AG08396 (cell line): Measurements from ENCODE around the gene RABEP1.

Source experiments
- DNase-seq: peaks from one replicate; pipeline ENCODE4 v3.0.0; 2012; ENCODE audit warnings: low spot score, mixed read lengths

The RABEP1 gene

GRCh38 chr17:5362162-5362811, 80.2 kb downstream of the RABEP1 start:
- DNase-seq = no peak

DNA sequence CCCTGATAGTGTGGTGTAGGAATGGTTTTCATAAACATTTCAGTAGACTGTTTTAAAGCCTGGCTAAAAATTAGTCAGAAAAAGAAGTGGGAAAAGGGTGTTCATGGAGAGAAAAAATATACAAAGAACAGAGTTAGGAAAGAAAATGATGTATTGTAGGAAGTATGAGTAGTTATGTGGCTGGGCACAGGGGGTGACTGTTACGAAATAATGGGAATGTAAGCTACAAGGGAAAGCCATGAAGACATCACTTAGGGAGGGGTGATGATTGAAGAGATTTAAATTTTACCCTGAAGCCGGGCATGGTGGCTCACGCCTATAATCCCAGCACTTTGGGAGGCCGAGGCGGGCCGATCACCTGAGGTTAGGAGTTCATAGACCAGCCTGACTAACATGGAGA, 82.1 kb downstream of the RABEP1 start:
- DNase-seq = peak; percentile 43

GRCh38 chr17:5364696-5365095, 82.6 kb downstream of the RABEP1 start:
- DNase-seq = no peak

- no peak for DNase-seq
Observed at GRCh38 chr17:5365831-5366230, 83.7 kb downstream of the RABEP1 start.

DNA sequence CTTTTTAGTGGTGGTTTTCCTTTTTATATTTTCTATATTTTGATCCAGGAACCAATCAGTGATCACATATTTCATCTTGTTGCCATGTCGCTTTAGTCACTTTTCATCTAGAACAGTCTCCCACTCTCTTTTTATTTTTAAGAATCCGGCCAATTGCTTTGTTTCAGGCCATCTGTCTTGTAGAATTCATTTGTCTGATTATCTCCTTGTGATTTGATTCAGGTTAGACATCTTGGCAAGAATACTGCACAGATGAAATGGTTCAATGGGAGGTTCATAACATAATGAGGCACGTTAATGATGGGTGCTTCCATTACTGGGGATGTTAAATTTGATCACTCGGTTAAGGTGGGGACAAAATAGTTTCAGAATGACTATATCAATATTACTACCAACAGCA, 88.3 kb downstream of the RABEP1 start:
- DNase-seq = no peak

DNA sequence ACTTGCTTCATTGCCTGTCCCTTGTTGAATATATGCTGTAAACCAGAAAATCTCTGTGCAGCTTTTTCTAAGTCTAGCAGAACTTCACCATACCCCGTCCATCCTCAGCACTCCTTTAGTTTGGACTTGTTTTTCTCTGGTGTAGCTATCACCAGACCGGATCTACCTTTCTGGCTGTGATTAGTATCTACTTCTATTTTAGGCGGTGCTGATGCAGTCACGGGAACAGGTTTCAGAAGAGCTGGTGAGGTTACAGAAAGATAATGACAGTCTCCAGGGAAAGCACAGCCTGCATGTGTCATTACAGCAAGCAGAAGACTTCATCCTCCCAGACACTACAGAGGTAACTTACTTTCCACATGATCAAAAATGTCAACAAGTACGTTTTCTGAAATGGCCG, 91.0 kb downstream of the RABEP1 start:
- DNase-seq = no peak

GRCh38 chr17:5378566-5379207, 96.6 kb downstream of the RABEP1 start:
- no peak for DNase-seq

DNA sequence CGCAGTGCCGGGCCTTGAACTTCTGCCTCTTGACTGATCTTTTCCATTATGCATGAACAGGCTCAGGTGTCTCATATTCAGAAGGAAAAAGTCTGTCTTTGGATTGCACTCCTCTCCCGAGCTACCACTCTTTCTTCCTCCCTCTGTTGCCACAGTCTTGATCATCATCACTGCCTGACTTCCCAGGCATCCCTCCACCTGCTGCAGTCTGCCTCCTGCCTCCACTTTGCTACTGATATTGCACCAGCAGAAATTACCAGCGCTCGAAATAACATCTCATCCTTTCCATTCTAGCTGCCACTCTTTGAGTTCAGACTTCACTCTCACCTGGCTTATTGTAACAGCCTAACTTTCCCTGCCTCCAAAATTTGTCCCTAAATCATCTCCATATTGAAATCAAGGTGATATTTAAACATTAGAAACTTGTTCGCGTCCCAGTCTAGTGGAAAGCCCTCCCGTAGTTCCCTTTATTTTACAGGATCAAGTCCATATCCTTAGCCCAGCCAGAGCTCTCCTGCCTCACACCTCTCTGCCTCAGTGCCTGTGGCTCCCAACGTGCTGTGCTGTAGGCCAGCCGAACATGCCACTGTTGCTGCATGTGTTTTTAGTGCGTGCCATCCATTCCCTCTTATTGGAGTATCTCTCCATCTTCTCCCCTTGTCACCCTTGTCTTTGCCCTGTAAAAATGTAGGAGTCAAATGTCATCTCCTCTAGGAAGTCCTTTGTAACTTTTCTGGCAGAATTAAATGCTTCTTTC, 97.4 kb downstream of the RABEP1 start:
- no peak for DNase-seq

DNA sequence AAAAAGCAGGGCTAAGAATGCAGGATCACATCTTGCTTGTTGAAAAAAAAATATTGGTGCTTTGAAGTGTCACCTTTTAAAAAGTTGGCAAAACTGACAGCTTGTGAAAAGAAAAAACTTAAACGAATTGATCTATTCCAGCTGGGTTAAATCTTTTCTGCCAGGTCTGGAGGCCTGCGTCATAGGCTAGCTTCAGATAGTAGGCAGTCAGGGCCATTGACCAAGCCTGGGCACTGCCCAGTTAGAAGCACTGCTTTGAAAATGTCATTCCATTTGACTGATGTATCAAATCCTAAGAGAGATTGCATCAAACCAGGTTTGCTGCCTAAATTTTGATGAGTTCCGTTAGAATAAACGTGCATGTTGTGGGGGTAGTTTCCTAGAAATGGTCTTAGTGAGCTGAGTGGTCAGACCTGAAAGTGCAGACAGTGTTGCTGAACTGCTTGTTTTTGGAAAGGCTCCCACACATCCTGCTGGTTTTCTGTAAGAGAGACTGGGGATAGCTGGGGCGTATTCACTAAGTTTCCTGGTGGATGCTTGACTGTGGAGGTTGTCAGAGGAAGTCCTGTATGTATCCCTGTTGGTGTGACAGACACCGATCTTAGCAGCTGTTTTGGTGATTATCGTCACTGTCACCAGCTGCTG, 98.5 kb downstream of the RABEP1 start:
- DNase-seq = no peak

DNA sequence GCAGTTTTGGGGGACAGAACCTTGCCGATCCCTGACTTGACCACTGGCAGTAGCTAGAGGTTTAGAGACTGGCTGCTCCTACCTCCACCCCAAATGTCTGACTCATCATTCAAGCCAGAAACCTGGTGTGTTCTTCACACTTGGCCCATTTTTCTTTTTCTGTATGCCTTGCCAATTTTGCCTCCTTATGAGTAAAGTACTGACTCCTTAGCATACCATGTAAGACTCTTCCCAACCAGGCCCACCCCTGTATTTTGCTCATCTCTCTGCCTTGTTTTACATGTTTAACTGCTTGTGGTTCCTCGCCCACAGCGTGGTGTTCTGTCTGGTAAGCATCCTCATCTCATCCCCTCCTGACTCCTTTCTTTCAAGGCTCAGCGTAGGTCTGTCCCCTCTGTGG, 99.5 kb downstream of the RABEP1 start:
- DNase-seq = no peak

DNA sequence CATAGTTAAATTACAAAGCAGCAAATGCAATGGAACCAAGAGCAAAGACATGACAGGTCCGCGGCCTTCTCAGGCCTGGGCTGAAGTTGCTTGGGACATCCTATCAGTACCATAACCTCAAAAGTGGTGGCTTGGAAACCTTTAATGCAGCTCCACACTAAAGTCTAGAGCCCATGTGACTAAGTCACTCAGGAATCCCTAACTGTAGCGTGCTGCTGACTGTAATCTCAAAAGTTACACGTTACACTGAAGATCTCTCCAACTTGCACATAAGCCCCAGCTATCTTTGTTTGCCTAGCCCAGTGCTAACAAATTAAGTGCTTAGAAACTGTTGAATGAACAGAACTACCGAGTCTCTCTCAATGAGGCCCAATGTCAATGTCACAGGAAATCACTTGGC, 109.6 kb downstream of the RABEP1 start:
- DNase-seq = no peak

- no peak for DNase-seq
Observed at GRCh38 chr17:5396612-5397011, 114.5 kb downstream of the RABEP1 start.

DNA sequence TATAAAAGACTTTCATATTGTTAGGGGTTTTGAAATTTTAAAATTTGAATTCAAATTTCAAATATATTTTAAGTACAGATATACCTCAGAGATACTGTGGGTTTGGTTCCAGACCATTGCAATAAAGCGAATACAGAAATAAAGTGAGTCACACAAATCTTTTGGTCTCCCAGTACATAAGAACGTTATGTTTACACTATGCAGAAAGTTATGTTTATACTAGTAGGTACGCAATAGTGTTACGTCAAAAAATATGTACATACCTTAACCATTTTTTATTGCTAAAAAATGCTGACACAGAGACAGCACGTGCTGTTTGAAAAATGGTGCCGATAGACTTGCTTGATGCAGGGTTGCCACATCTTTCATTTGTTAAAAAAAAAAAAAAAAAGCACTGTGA, 117.7 kb downstream of the RABEP1 start:
- no peak for DNase-seq

DNA sequence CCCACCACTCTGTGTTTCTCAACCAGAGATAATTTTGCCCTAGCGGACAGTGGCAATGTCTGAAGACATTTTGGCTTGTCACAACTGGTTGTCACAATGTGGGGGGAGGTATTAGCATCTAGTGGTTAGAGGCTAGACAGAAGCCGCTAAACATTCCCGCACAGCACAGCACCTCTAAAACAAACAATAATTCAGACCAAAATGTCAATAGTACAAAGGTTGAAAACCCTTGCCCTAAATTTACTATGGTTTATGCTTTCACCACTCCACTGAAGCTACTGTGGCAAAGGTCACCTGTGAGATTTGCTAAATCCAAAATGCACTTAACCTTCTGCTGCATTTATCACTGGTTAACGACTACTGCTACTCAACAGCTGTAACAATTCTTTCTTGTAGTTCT, 123.3 kb downstream of the RABEP1 start:
- no peak for DNase-seq

- no peak for DNase-seq
Observed at GRCh38 chr17:5408186-5408585, 126.1 kb downstream of the RABEP1 start.

DNA sequence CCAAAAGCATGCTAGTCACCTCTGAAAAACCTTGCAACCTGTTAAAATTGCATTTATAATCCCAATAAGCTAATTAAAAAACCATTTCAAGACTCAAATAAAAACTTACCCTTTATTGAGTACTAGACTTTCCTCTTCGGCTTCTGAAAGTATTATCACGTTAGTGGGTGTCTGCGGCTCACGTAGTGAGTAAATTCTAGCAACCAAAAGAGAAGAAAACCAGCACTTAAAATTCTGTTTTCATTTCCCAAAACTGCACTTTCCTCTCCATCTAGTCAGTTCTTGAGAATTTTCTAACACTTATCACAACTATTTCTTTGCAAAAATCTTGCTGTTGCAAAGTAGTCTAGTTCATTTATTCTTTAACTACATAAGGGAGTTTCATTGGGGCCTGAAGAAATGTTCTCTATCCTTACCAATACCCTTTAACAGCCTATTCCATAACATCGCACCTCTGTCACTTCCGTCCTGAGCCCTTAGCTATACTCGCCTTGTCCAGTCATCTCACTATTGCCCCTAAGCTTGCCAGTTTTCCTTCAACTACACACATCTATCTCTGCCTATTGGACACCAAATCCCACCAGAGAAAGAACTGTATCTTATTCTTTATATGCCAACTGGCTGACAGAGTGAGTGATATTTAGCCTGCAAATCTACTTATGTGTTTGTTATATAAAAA, 128.6 kb downstream of the RABEP1 start:
- DNase-seq = no peak

DNA sequence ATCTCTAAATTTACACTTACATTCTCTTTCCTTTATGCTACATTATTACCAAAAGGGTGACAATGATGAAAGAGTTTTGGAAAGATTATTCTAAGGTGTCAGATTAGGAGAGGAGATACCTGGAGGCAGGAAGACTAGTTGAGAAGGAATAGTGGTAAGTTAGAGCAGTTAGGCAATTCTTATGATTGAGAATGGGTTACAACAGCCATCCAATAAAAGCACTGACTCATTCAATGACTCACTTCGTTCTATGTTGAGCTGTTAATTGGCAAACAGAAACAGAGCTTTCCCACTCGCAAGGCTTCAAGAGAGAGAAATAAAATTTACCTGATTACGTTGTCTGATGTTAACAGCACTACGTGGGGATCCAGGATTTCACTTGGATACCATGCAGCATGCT, 131.6 kb downstream of the RABEP1 start:
- DNase-seq = peak; percentile 36

DNA sequence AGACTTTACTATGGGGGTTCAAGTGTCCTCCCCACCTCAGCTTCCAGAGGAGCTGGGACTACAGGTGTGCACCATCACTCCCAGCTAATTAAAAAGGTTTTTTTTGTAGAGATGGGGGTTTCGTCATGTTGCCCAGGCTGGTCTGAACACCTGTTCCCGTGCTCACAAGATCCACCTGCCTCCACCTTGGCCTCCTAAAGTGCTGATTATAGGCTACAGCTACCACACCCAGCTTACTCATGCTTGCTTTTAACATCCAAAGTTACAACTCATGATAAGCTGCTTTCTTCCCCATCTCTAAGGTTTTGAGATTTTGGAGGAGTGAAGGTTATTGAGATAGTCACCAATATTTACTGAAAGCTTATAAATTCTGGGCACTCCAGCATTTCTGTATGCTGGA, 134.8 kb downstream of the RABEP1 start:
- DNase-seq = no peak

- DNase-seq = no peak
Observed at GRCh38 chr17:5418858-5419355, 136.8 kb downstream of the RABEP1 start.

DNA sequence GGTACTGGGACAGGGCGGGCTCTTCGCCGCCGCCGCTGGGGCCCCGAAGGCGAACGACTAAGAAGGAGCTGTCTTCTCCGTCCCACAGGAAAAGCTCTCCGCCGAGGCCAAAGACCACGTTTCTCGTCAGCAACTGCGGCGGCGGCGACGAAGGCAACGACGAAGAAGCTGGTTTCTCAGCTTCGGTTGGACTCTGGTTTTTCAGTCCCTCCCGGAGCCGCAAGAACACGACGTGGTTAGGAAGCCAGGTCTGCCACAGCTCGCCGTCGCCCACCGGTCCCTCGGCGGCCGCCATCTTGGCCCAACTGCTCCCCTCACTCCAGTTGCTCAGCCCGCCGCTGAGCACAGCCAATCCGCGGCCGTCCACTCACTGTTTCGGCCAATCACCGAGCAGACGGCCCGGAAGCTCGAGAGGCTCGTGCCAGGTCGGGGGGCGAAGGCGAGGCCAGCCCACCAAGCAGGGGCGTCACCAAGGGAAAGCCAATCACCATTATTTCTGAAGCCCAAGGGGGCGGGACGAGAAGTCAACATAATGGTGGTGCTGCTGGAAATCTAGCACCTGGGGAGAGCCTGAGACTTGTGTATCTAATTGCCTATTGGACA, 137.4 kb downstream of the RABEP1 start, which contains the start of gene NUP88:
NUP88 (minus strand) TSS at position 307 of the 603 bp plus-strand sequence; CDS start at position 295, 12 bp downstream.
- DNase-seq = peak; percentile 97

- peak; percentile 83 for DNase-seq
Observed at GRCh38 chr17:5419959-5420653, 138.0 kb downstream of the RABEP1 start, which contains the start of gene RPAIN. Gene RPAIN, plus strand, starts transcription at chr17:5420182. Its CDS starts 29 bp downstream, at chr17:5420211.
